ENCODE results near the gene APOL3.
"Not testable (repeated sequence)": the region's sequence is repeated elsewhere in the genome, so short reads cannot be mapped to it uniquely, and the experiment has no call there.

The APOL3 gene

DNA sequence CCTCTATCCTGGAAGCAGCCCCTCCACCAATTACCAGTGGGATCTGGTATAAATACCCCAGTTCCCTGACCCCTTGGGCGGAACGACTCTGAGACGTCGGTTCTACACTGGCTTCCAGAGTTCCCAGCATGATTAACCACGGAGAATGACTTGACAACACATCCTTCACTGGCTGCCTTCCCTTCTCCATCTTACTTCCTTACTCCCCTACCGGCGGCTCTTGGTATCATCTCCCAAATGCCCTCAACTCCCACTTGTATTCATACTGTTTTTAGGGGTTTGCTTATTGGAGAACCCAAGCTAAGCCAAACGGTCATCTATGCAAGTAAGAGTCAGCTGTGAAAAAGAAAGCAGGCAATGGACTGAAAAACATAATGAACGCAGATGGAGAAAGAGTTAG is 56.1 kb downstream of the APOL3 start:
- no peaks in the 10 kb centered on the region for H3K27me3 ChIP-seq (ENCODE audit: insufficient read depth, poor library complexity, severe bottlenecking)
- no peaks in the 10 kb centered on the region for H3K9me3 ChIP-seq (ENCODE audit: severe bottlenecking)
- H3K4me3 ChIP-seq (ENCODE audit: severe bottlenecking): no peak overlapping the region
- TF ChIP-seq, protein P1, sequence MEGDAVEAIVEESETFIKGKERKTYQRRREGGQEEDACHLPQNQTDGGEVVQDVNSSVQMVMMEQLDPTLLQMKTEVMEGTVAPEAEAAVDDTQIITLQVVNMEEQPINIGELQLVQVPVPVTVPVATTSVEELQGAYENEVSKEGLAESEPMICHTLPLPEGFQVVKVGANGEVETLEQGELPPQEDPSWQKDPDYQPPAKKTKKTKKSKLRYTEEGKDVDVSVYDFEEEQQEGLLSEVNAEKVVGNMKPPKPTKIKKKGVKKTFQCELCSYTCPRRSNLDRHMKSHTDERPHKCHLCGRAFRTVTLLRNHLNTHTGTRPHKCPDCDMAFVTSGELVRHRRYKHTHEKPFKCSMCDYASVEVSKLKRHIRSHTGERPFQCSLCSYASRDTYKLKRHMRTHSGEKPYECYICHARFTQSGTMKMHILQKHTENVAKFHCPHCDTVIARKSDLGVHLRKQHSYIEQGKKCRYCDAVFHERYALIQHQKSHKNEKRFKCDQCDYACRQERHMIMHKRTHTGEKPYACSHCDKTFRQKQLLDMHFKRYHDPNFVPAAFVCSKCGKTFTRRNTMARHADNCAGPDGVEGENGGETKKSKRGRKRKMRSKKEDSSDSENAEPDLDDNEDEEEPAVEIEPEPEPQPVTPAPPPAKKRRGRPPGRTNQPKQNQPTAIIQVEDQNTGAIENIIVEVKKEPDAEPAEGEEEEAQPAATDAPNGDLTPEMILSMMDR (IDR thresholded peaks at IDR 0.05; ENCODE audit: poor library complexity, severe bottlenecking): no peak
- no peaks in the 10 kb centered on the region for H3K36me3 ChIP-seq (ENCODE audit: low read depth)
- no peak overlapping the region for H3K27ac ChIP-seq (ENCODE audit: poor library complexity, severe bottlenecking)
- no peak for DNase-seq (ENCODE audit: low spot score)
- ATAC-seq (ENCODE audit: low read depth): no peak
- H3K4me1 ChIP-seq (ENCODE audit: insufficient read depth, poor library complexity, severe bottlenecking): no peaks in the 10 kb centered on the region

DNA sequence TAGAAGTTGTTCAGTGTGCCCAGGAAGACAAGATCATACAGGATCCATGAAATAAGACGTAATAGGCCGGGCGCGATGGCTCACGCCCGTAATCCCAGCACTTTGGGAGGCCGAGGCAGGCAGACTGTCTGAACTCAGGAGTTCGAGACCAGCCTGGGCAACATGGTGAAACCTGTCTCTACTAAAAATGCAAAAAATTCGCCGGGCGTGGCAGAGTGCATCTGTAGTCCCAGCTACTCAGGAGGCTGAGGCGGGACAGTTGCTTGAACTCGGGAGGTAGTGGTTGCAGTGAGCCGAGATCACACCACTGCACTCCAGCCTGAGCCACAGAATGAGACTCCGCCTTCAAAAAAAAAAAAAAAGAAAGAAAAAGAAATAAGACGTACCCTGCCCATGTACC is 56.7 kb downstream of the APOL3 start:
- H3K36me3 ChIP-seq (ENCODE audit: low read depth): no peaks in the 10 kb centered on the region
- H3K4me1 ChIP-seq (ENCODE audit: insufficient read depth, poor library complexity, severe bottlenecking): no peaks in the 10 kb centered on the region
- H3K9me3 ChIP-seq (ENCODE audit: severe bottlenecking): no peaks in the 10 kb centered on the region
- H3K4me3 ChIP-seq (ENCODE audit: severe bottlenecking): no peak overlapping the region
- no peak for DNase-seq (ENCODE audit: low spot score)
- no peak for ATAC-seq (ENCODE audit: low read depth)
- TF ChIP-seq, protein P1 (IDR thresholded peaks at IDR 0.05; ENCODE audit: poor library complexity, severe bottlenecking): no peak
- H3K27ac ChIP-seq (ENCODE audit: poor library complexity, severe bottlenecking): no peak overlapping the region
- no peaks in the 10 kb centered on the region for H3K27me3 ChIP-seq (ENCODE audit: insufficient read depth, poor library complexity, severe bottlenecking)

DNA sequence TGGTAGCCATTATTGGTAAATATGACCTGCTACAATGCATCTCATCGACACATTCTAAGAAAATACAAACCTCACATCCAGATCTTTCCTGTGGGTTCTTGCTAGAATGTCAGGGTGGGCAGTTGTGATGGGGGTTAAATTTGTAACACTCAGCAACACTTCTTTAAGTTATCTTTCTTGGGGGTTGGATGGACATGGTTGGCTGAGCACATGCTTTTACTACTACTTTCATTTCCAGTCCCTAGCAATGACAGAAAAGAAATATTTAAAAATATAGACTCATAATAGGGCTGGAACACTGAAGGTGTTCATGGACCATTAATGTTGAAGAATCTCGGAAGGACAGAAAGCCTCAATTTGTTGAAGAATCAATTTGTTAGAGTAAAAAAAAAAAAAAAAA is 57.6 kb downstream of the APOL3 start:
- TF ChIP-seq, protein P1 (IDR thresholded peaks at IDR 0.05; ENCODE audit: poor library complexity, severe bottlenecking): no peak
- no peak for ATAC-seq (ENCODE audit: low read depth)
- DNase-seq (ENCODE audit: low spot score): no peak
- no peaks in the 10 kb centered on the region for H3K27me3 ChIP-seq (ENCODE audit: insufficient read depth, poor library complexity, severe bottlenecking)
- no peak overlapping the region for H3K4me3 ChIP-seq (ENCODE audit: severe bottlenecking)
- no peaks in the 10 kb centered on the region for H3K4me1 ChIP-seq (ENCODE audit: insufficient read depth, poor library complexity, severe bottlenecking)
- H3K27ac ChIP-seq (ENCODE audit: poor library complexity, severe bottlenecking): no peak overlapping the region
- H3K9me3 ChIP-seq (ENCODE audit: severe bottlenecking): no peaks in the 10 kb centered on the region
- no peaks in the 10 kb centered on the region for H3K36me3 ChIP-seq (ENCODE audit: low read depth)

DNA sequence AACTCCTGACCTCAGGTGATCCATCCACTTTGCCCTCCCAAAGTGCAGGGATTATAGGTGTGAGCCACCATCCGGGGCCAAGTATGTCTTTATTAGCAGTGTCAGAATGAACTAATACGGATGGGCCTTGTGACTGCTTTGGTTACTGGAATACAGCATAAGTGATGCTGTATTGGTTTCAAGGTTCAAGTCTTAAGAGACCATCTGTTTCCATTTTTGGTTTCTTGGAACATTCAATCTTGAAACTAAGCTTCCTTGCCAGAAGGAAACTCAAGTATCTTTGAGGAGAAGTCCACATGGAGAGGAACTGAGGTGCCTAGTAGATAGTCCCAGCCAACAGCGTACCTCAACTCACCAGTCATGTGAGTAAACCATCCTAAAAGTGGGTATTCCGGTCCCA is 58.8 kb downstream of the APOL3 start:
- no peaks in the 10 kb centered on the region for H3K9me3 ChIP-seq (ENCODE audit: severe bottlenecking)
- H3K36me3 ChIP-seq (ENCODE audit: low read depth): no peaks in the 10 kb centered on the region
- H3K4me1 ChIP-seq (ENCODE audit: insufficient read depth, poor library complexity, severe bottlenecking): no peaks in the 10 kb centered on the region
- H3K27me3 ChIP-seq (ENCODE audit: insufficient read depth, poor library complexity, severe bottlenecking): no peaks in the 10 kb centered on the region
- TF ChIP-seq, protein P1 (IDR thresholded peaks at IDR 0.05; ENCODE audit: poor library complexity, severe bottlenecking): no peak
- no peak overlapping the region for H3K27ac ChIP-seq (ENCODE audit: poor library complexity, severe bottlenecking)
- DNase-seq (ENCODE audit: low spot score) (no peak), ATAC-seq (ENCODE audit: low read depth) (no peak)
- H3K4me3 ChIP-seq (ENCODE audit: severe bottlenecking): no peak overlapping the region

DNA sequence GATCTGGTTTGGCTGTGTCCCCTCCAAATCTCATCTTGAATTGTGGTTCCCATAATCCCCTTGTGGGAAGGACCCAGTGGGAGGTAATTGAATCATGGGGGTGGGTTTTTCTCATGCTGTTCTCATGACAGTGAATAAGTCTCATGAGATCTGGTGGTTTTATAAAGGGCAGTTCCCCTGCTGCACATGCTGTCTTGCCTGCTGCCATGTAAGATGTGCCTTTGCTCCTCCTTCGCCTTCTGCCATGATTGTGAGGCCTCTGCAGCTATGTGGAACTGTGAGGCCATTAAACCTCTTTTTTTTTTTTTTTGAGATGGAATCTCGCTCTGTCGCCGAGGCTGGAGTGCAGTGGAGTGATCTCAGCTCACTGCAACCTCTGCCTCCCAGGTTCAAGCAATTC is 59.6 kb downstream of the APOL3 start:
- ATAC-seq (ENCODE audit: low read depth); H3K4me3 ChIP-seq (ENCODE audit: severe bottlenecking); H3K36me3 ChIP-seq (ENCODE audit: low read depth); H3K9me3 ChIP-seq (ENCODE audit: severe bottlenecking); H3K27me3 ChIP-seq (ENCODE audit: insufficient read depth, poor library complexity, severe bottlenecking); H3K4me1 ChIP-seq (ENCODE audit: insufficient read depth, poor library complexity, severe bottlenecking); DNase-seq (ENCODE audit: low spot score); H3K27ac ChIP-seq (ENCODE audit: poor library complexity, severe bottlenecking): not testable (repeated sequence)

All from RWPE2 (cell line).